Measurements from ENCODE around the gene CNR1. TPM values are rescaled to one million over a fixed set of nuclear protein-coding genes. Genes with fewer than 3 reads are reported as not detected.

CNR1 gene
- total RNA-seq, 1 experiment from 2014 or later = 0.48 TPM

DNA sequence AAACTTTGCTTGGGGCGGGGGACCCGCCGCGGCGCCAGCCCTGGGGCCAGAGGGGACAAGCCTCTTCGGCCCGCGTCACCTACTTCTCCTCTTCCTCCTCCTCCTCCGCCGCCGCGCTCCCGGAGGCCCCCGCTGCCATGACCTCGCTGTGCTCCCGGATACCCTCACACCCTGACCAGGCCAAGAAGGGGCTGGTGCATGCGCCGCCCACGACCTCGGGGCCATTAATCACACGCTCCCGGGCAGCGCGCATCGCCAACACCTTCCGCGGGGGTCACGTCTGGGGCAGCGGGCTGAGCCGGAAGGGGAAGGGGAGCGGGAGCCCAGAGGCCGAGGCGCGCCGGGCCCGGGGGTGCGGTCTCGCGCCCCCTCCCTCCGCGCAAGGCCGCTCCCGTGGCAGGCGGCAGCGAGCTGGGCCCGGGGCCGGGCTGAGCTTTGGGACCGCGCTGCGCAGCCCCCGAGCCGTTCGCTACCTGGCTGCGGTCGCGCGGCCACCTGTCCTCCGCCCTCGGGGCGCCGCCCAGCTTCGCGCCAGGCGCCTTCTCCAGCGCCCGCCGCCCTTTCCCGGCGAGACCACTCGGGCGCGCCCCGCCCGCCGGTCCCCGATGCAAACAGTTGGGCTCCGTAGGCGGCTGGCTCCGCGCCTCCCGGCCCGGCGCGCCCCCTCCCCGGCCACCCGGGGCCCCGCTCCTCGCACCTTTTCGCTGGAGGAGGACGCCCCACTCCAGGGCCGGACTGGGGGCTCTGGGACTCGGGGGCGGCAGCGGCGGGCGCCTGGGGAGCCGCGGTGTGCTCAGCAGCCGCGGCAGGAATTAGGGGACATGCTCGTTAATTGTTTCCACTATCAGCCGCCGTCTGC is 575 bp upstream of the CNR1 start (continued):
- no peak for TF ChIP-seq GTF2I (CRISPR knock-in tag; conservative IDR thresholded peaks at IDR 0.05)
- TF ChIP-seq NR3C1 (CRISPR knock-in tag; conservative IDR thresholded peaks at IDR 0.05; ENCODE audit: low read depth) = no peak

DNA sequence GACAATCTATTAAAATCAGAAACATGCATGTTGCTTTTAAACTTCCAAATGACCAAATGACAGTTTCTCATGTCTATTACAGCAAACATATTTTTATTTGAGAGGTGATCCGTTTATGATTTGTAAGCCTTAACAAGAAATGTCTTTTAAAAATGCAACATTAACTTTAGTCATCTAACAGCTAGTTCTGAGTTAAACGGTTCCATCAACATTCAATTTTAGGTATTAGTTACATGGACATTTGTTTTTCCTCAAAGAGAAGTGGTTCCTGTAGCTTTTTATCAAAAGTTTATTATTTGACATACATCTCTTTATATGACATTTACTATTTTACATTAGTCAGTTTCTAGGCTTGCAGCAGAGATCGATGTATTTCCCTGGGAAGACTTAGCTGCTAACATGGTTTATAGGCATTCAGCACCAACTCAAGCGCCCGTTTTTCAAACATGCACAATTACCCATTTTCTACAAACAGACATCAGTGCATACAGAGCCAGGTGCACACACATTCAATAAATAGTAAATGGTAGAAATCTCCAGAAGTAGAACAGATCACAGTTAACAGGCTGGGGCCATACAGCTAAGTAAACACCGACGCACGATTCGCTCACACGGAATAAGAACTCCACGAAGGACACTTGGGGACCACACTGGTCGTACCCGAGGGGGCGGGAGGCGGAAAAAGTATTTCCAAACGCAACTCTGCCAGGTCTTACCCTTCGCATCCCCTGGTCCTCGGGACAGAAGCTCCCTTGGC is 882 bp downstream of the CNR1 start:
- TF ChIP-seq, protein P1, sequence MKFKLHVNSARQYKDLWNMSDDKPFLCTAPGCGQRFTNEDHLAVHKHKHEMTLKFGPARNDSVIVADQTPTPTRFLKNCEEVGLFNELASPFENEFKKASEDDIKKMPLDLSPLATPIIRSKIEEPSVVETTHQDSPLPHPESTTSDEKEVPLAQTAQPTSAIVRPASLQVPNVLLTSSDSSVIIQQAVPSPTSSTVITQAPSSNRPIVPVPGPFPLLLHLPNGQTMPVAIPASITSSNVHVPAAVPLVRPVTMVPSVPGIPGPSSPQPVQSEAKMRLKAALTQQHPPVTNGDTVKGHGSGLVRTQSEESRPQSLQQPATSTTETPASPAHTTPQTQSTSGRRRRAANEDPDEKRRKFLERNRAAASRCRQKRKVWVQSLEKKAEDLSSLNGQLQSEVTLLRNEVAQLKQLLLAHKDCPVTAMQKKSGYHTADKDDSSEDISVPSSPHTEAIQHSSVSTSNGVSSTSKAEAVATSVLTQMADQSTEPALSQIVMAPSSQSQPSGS (CRISPR knock-in tag; IDR thresholded peaks at IDR 0.05; ENCODE audit: borderline replicate concordance, low read depth) = no peak
- TF ChIP-seq, protein P2, sequence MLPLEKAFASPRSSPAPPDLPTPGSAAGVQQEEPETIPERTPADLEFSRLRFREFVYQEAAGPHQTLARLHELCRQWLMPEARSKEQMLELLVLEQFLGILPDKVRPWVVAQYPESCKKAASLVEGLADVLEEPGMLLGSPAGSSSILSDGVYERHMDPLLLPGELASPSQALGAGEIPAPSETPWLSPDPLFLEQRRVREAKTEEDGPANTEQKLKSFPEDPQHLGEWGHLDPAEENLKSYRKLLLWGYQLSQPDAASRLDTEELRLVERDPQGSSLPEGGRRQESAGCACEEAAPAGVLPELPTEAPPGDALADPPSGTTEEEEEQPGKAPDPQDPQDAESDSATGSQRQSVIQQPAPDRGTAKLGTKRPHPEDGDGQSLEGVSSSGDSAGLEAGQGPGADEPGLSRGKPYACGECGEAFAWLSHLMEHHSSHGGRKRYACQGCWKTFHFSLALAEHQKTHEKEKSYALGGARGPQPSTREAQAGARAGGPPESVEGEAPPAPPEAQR (CRISPR knock-in tag; IDR thresholded peaks at IDR 0.05) = no peak
- TF ChIP-seq TEAD4 (CRISPR knock-in tag; IDR thresholded peaks at IDR 0.05) = no peak
- TF ChIP-seq, protein P3, sequence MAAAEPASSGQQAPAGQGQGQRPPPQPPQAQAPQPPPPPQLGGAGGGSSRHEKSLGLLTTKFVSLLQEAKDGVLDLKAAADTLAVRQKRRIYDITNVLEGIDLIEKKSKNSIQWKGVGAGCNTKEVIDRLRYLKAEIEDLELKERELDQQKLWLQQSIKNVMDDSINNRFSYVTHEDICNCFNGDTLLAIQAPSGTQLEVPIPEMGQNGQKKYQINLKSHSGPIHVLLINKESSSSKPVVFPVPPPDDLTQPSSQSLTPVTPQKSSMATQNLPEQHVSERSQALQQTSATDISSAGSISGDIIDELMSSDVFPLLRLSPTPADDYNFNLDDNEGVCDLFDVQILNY (CRISPR knock-in tag; IDR thresholded peaks at IDR 0.05) = no peak
- TF ChIP-seq, protein P4, sequence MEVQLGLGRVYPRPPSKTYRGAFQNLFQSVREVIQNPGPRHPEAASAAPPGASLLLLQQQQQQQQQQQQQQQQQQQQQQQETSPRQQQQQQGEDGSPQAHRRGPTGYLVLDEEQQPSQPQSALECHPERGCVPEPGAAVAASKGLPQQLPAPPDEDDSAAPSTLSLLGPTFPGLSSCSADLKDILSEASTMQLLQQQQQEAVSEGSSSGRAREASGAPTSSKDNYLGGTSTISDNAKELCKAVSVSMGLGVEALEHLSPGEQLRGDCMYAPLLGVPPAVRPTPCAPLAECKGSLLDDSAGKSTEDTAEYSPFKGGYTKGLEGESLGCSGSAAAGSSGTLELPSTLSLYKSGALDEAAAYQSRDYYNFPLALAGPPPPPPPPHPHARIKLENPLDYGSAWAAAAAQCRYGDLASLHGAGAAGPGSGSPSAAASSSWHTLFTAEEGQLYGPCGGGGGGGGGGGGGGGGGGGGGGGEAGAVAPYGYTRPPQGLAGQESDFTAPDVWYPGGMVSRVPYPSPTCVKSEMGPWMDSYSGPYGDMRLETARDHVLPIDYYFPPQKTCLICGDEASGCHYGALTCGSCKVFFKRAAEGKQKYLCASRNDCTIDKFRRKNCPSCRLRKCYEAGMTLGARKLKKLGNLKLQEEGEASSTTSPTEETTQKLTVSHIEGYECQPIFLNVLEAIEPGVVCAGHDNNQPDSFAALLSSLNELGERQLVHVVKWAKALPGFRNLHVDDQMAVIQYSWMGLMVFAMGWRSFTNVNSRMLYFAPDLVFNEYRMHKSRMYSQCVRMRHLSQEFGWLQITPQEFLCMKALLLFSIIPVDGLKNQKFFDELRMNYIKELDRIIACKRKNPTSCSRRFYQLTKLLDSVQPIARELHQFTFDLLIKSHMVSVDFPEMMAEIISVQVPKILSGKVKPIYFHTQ (CRISPR knock-in tag; IDR thresholded peaks at IDR 0.05) = no peak
- TF ChIP-seq, protein P5, sequence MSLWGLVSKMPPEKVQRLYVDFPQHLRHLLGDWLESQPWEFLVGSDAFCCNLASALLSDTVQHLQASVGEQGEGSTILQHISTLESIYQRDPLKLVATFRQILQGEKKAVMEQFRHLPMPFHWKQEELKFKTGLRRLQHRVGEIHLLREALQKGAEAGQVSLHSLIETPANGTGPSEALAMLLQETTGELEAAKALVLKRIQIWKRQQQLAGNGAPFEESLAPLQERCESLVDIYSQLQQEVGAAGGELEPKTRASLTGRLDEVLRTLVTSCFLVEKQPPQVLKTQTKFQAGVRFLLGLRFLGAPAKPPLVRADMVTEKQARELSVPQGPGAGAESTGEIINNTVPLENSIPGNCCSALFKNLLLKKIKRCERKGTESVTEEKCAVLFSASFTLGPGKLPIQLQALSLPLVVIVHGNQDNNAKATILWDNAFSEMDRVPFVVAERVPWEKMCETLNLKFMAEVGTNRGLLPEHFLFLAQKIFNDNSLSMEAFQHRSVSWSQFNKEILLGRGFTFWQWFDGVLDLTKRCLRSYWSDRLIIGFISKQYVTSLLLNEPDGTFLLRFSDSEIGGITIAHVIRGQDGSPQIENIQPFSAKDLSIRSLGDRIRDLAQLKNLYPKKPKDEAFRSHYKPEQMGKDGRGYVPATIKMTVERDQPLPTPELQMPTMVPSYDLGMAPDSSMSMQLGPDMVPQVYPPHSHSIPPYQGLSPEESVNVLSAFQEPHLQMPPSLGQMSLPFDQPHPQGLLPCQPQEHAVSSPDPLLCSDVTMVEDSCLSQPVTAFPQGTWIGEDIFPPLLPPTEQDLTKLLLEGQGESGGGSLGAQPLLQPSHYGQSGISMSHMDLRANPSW (CRISPR knock-in tag; conservative IDR thresholded peaks at IDR 0.05; ENCODE audit: low read depth) = no peak
- TF ChIP-seq CBFB (CRISPR knock-in tag; IDR thresholded peaks at IDR 0.05; ENCODE audit: low read depth) = no peak
- TF ChIP-seq CREB1 (CRISPR knock-in tag; IDR thresholded peaks at IDR 0.05) = no peak
- no peak for TF ChIP-seq ELF4 (CRISPR knock-in tag; IDR thresholded peaks at IDR 0.05; ENCODE audit: low read depth)
- no peak for TF ChIP-seq ATF1 (CRISPR knock-in tag; IDR thresholded peaks at IDR 0.05)
- TF ChIP-seq, protein P6, sequence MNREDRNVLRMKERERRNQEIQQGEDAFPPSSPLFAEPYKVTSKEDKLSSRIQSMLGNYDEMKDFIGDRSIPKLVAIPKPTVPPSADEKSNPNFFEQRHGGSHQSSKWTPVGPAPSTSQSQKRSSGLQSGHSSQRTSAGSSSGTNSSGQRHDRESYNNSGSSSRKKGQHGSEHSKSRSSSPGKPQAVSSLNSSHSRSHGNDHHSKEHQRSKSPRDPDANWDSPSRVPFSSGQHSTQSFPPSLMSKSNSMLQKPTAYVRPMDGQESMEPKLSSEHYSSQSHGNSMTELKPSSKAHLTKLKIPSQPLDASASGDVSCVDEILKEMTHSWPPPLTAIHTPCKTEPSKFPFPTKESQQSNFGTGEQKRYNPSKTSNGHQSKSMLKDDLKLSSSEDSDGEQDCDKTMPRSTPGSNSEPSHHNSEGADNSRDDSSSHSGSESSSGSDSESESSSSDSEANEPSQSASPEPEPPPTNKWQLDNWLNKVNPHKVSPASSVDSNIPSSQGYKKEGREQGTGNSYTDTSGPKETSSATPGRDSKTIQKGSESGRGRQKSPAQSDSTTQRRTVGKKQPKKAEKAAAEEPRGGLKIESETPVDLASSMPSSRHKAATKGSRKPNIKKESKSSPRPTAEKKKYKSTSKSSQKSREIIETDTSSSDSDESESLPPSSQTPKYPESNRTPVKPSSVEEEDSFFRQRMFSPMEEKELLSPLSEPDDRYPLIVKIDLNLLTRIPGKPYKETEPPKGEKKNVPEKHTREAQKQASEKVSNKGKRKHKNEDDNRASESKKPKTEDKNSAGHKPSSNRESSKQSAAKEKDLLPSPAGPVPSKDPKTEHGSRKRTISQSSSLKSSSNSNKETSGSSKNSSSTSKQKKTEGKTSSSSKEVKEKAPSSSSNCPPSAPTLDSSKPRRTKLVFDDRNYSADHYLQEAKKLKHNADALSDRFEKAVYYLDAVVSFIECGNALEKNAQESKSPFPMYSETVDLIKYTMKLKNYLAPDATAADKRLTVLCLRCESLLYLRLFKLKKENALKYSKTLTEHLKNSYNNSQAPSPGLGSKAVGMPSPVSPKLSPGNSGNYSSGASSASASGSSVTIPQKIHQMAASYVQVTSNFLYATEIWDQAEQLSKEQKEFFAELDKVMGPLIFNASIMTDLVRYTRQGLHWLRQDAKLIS (CRISPR knock-in tag; IDR thresholded peaks at IDR 0.05; ENCODE audit: borderline replicate concordance) = no peak
- Mint-ChIP-seq H3K4me3 (peak overlapping the region; percentile 82), H3K4me1 (peaks cover 16% of the 10 kb centered on the region), H3K9me3 (no peaks in the 10 kb centered on the region), H3K27ac (no peak overlapping the region), H3K36me3 (no peaks in the 10 kb centered on the region), H3K27me3 (ENCODE audit: low read depth) (peaks cover 57% of the 10 kb centered on the region)
- DNase-seq (ENCODE audit: low spot score) (no peak), ATAC-seq (no peak)
- CTCF ChIA-PET = no interaction called here
- POLR2A ChIA-PET = interaction anchor here (0.6 kb wide), 1 partner anchor 13 kb away, joined by 3 read pairs; no protein-coding TSS in a partner anchor

All from WTC11 (cell line).